Measurements from ENCODE around the gene GSTO2.

Gene GSTO2

GRCh38 chr10:104308439-104308903, 39.5 kb downstream of the GSTO2 start:
- H3K27ac ChIP-seq, result no peak overlapping the region
- TF ChIP-seq, protein P1, sequence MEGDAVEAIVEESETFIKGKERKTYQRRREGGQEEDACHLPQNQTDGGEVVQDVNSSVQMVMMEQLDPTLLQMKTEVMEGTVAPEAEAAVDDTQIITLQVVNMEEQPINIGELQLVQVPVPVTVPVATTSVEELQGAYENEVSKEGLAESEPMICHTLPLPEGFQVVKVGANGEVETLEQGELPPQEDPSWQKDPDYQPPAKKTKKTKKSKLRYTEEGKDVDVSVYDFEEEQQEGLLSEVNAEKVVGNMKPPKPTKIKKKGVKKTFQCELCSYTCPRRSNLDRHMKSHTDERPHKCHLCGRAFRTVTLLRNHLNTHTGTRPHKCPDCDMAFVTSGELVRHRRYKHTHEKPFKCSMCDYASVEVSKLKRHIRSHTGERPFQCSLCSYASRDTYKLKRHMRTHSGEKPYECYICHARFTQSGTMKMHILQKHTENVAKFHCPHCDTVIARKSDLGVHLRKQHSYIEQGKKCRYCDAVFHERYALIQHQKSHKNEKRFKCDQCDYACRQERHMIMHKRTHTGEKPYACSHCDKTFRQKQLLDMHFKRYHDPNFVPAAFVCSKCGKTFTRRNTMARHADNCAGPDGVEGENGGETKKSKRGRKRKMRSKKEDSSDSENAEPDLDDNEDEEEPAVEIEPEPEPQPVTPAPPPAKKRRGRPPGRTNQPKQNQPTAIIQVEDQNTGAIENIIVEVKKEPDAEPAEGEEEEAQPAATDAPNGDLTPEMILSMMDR (conservative IDR thresholded peaks at IDR 0.05), result no peak
- TF ChIP-seq ZFX (IDR thresholded peaks at IDR 0.05), result no peak

DNA sequence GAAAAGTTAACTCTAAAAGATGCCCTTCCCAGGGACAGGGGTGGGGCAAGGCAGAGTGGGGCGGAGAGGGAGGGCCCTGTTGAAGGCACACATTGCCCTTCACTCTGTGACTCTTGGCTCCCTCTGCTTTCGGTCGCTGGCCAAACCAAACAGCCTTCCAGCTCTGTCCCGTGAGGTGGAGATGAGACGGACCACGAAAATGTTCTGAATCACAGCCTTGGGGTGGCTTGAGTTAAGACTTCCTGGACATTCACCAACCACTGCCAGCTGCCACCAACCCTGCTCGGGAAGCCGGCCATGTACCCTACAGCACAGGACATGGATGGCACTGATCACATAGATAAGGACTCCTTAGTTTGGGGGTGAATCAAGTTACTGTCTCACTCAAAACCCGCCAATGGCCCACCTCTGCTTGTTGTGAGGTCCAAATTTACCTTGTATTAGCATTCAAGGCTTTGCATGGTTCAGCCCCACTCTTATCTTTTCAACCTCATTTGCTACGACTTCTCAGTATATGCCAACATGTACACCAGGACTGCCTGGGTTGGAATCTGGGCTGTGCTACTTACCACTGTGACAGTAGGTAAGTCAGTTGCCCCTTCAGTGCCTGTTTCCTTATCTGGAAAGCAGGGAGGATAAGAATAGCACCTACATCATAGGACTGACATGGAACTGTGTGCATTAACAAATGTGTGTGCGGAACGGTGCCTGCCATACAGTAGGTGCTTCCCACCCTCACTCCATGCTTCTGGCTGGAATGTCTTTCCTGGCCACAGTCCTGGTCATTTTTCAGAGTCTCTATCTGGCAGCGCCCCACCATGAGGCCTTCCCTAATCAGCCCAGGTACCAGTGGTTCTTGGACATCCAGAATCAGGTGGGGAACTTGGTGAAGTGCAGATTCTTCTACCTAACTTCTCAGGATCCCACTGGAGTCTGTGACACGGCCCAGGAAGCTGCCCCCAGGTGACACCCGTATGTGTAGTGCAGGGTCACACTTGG, 41.3 kb downstream of the GSTO2 start:
- H3K27ac ChIP-seq, result peak overlapping the region; percentile 67

GRCh38 chr10:104311184-104311720, 42.3 kb downstream of the GSTO2 start:
- TF ChIP-seq, protein P1 (conservative IDR thresholded peaks at IDR 0.05), result no peak
- no peak for TF ChIP-seq ZFX (IDR thresholded peaks at IDR 0.05)
- peak overlapping the region; percentile 67 for H3K27ac ChIP-seq

More for the DNA sequence above, 41.3 kb downstream of the GSTO2 start:
- TF ChIP-seq, protein P1 (conservative IDR thresholded peaks at IDR 0.05), result no peak
- TF ChIP-seq ZFX (IDR thresholded peaks at IDR 0.05), result no peak

DNA sequence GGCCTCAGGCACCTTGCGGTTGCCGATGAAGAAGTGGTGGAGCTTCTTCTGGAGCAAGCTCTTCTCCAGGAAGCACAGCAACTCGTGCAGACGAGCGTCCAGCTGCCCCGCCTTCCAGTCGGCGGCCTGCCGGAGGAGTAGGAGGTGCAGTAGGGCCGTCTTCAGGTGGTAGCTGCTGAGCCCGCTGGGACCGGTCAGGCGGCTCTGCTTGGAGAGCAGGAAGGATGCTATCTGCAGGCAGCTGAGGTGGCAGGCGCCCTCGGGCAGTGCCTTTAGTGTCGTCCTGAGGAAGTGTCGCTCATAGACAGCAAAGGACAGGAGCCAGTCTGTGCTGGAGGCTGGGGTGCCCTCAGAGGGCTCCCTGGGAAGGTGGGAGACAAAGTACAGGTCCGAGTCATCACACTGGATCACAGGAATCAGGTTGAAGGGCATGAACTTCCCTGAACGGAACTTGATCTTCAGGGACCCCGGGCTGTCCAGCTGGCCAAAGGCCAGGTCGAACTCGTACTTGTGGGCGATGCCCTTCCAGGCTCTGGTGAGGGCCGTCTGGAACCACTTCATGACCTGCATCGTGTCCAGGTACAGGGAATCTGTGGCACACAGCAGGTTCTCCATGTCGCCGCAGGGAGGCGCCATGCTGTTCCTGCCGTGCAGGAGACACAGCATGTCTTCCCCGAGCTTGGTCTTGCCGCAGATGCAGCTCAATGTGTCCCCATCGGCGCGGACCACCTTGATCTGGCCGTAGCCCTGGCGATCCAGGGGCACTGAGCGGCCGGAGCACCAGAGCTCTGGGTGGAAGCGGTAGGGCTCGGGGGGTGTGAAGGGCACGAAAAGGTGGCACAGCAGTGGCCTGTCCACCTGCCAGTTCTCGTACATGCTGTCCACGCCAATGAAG, 45.9 kb downstream of the GSTO2 start:
- no peak overlapping the region for H3K27ac ChIP-seq
- TF ChIP-seq, protein P1 (conservative IDR thresholded peaks at IDR 0.05), result no peak
- TF ChIP-seq ZFX (IDR thresholded peaks at IDR 0.05), result no peak

GRCh38 chr10:104315486-104315921, 46.5 kb downstream of the GSTO2 start:
- H3K27ac ChIP-seq, result no peak overlapping the region

DNA sequence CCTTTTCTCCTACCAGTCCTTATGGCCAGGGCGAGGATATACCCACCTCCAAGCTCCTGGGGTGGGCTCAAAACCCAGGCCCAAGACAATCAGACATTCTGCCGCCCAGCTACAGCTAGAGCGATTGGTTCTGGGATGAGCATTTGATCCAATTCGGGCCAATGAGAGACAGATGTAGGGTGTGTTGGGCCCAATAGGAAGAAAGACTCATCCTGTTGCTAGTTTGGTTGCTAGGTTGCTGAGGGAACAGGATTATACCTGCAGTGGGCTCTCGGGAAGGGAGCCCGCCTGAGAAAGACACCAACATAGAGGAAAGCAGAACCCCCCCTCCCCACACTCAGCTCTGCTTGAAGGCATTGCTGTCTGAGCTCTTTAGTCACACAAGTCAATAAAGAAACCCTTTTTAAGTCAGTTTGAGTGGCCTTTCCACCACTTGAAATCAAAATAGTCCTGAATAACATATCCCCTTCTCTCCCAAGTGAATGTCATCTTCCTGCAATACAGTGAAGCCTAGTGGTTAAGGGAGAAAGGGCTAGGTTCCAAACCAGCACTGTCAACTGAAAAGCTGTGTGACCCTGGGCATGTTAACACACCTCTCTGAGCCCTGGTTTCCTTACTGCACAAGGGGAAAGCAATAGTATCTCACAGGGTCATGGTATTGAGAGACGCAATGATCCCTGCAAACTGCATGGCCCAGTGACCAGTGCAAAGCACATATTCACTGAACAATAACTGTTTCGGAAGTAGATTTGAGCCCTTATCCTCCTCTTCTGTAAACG, 47.5 kb downstream of the GSTO2 start:
- TF ChIP-seq, protein P1 (conservative IDR thresholded peaks at IDR 0.05), result no peak
- no peak for TF ChIP-seq ZFX (IDR thresholded peaks at IDR 0.05)
- H3K27ac ChIP-seq, result no peak overlapping the region

More at GRCh38 chr10:104315486-104315921, 46.5 kb downstream of the GSTO2 start:
- TF ChIP-seq, protein P1 (conservative IDR thresholded peaks at IDR 0.05), result no peak
- no peak for TF ChIP-seq ZFX (IDR thresholded peaks at IDR 0.05)
